Gastrocnemius medialis (tissue), 4 donors: ENCODE results near the gene MROH2A.

Experiments used
- POLR2A ChIP-seq, 2 donors: fragments of 450-650 bp; IDR thresholded peaks; one replicate each; pipeline ENCODE4 v1.6.1; 2017; ENCODE audit warnings: antibody characterized with exemption in 2 of 2, mild to moderate bottlenecking in 2 of 2, moderate library complexity in 2 of 2
- TF ChIP-seq, protein P1 (sequence below), 5 experiments: fragments of 450-650 bp in 3 of 5; fragments of 200-600 bp in 2 of 5; sonication (generic) in 2 of 5; IDR thresholded peaks in 4 of 5; conservative IDR thresholded peaks in 1 of 5; 1 replicate in 4 of 5; 2 replicates in 1 of 5; pipeline ENCODE4 v1.5.1; 2016 to 2019; ENCODE audit warnings: antibody characterized with exemption in 5 of 5, mild to moderate bottlenecking in 3 of 5, moderate library complexity in 3 of 5

DNA sequence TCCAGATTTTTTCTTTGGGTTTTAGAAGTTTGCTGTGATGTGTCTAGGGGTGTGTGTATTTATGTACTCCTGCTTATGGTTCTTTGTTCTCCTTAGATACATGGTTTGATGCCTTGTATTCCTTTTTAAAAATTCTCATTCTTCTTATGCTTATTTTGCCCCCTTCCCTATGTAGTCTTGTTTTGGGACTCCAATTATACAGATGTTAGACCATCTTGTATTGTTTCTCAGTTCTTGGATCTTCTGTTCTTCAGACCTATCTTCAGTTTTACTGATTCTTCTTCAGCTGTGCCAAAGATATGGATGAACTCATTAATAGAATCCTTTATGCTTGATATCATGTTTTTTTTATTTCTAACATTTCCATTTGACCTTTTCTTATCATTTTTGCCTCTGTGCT, 104.2 kb downstream of the MROH2A start:
- TF ChIP-seq POLR2A (IDR thresholded peaks at IDR 0.05), result no peak
- TF ChIP-seq, protein P1, sequence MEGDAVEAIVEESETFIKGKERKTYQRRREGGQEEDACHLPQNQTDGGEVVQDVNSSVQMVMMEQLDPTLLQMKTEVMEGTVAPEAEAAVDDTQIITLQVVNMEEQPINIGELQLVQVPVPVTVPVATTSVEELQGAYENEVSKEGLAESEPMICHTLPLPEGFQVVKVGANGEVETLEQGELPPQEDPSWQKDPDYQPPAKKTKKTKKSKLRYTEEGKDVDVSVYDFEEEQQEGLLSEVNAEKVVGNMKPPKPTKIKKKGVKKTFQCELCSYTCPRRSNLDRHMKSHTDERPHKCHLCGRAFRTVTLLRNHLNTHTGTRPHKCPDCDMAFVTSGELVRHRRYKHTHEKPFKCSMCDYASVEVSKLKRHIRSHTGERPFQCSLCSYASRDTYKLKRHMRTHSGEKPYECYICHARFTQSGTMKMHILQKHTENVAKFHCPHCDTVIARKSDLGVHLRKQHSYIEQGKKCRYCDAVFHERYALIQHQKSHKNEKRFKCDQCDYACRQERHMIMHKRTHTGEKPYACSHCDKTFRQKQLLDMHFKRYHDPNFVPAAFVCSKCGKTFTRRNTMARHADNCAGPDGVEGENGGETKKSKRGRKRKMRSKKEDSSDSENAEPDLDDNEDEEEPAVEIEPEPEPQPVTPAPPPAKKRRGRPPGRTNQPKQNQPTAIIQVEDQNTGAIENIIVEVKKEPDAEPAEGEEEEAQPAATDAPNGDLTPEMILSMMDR (IDR thresholded peaks at IDR 0.05 in 4 of 5, conservative IDR thresholded peaks at IDR 0.05 in 1 of 5), result no peak
